RWPE2 (cell line): ENCODE measurements around the gene MYO1B.

Source experiments
- ATAC-seq: fragments of 200-7000 bp; cut with Tn5 transposase; 3 replicates; pipeline ENCODE4 v1.9.1; 2021; ENCODE audit warnings: low read depth
- DNase-seq: peaks from one replicate; pipeline ENCODE4 v3.0.0-alpha.2; 2020; ENCODE audit warnings: low spot score
- H3K27ac ChIP-seq: fragments of 450-650 bp; 2 replicates; pipeline ENCODE4 v1.5.1; 2017; ENCODE audit warnings: mild to moderate bottlenecking; ENCODE audit not compliant: poor library complexity, severe bottlenecking
- H3K27me3 ChIP-seq: fragments of 250-450 bp; sonication (Bioruptor Pico); 2 replicates; pipeline ENCODE4 v1.5.1; 2021; ENCODE audit warnings: mild to moderate bottlenecking, moderate library complexity; ENCODE audit not compliant: insufficient read depth, poor library complexity, severe bottlenecking
- H3K36me3 ChIP-seq: fragments of 250-450 bp; sonication (Bioruptor Pico); 2 replicates; pipeline ENCODE4 v1.5.1; 2020; ENCODE audit warnings: low read depth, mild to moderate bottlenecking, moderate library complexity
- H3K4me1 ChIP-seq: fragments of 250-450 bp; sonication (Bioruptor Pico); 2 replicates; pipeline ENCODE4 v1.5.1; 2021; ENCODE audit warnings: mild to moderate bottlenecking, moderate library complexity; ENCODE audit not compliant: insufficient read depth, poor library complexity, severe bottlenecking
- H3K4me3 ChIP-seq: fragments of 250-450 bp; sonication (Bioruptor Pico); 2 replicates; pipeline ENCODE4 v1.5.1; 2021; ENCODE audit warnings: mild to moderate bottlenecking, moderate library complexity; ENCODE audit not compliant: severe bottlenecking
- H3K9me3 ChIP-seq: fragments of 250-450 bp; sonication (Bioruptor Pico); 2 replicates; pipeline ENCODE4 v1.5.1; 2021; ENCODE audit warnings: mild to moderate bottlenecking, moderate library complexity; ENCODE audit not compliant: severe bottlenecking
- TF ChIP-seq, protein P1 (sequence below): fragments of 450-650 bp; IDR thresholded peaks from one replicate; pipeline ENCODE4 v1.5.1; 2017; ENCODE audit warnings: mild to moderate bottlenecking, moderate library complexity; ENCODE audit not compliant: poor library complexity, severe bottlenecking

MYO1B gene

DNA sequence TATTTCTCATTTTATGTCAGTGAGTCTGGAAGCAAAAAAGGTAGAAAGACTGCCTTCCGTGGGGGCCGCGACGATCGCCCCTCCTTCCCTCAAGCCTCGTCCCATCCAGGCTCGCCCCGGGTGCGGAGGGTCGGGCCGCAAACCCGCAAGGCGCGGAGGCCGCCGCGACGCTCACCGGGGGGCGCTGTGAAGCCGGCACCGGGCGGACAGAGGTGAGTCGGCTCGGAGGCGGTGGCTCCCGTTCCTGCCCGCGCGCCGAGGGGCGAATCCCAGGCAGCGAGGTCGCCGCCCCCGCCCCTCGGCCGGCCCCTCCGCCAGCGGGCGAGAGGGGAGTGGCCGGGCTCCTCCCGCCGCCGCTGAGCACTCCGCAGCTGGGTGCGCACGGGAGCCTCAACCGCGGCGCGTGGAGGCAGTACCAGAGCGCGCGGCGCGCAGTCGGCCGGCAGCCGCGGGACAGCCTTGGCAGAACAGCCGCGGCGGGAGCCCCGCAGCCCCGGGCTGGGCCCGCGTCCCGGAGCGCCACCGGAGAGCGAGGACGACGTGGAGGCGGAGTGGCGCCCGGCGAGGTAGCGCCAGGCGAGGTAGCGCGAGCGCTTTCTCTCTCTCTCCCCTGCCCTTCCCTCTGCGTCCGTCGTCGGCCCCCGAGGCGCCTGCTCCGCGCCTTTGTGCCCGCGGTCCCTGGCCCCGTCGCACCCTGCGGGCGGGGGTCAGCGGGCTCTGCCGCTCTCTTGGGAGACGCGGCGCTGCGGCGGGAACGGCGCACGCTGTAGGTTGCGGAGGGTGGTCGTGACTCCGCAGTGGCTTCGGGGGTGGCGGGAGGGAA, at the start of gene MYO1B:
MYO1B (plus strand) TSS at position 359 of the 823 bp plus-strand sequence. CDS start 31,492 bp downstream, outside the sequence.
- H3K27ac ChIP-seq, result peak within 1 kb of the TSS; percentile 90
- TF ChIP-seq, protein P1, sequence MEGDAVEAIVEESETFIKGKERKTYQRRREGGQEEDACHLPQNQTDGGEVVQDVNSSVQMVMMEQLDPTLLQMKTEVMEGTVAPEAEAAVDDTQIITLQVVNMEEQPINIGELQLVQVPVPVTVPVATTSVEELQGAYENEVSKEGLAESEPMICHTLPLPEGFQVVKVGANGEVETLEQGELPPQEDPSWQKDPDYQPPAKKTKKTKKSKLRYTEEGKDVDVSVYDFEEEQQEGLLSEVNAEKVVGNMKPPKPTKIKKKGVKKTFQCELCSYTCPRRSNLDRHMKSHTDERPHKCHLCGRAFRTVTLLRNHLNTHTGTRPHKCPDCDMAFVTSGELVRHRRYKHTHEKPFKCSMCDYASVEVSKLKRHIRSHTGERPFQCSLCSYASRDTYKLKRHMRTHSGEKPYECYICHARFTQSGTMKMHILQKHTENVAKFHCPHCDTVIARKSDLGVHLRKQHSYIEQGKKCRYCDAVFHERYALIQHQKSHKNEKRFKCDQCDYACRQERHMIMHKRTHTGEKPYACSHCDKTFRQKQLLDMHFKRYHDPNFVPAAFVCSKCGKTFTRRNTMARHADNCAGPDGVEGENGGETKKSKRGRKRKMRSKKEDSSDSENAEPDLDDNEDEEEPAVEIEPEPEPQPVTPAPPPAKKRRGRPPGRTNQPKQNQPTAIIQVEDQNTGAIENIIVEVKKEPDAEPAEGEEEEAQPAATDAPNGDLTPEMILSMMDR, result peak; percentile 93
- H3K4me3 ChIP-seq, result peak within 1 kb of the TSS; percentile 87
- H3K9me3 ChIP-seq, result no peaks in the 10 kb centered on the region
- peaks cover 28% of the 10 kb centered on the region for H3K36me3 ChIP-seq
- H3K4me1 ChIP-seq, result peaks cover 28% of the 10 kb centered on the region
- ATAC-seq, result peak; percentile 75
- peak; percentile 89 for DNase-seq
- H3K27me3 ChIP-seq, result no peaks in the 10 kb centered on the region

DNA sequence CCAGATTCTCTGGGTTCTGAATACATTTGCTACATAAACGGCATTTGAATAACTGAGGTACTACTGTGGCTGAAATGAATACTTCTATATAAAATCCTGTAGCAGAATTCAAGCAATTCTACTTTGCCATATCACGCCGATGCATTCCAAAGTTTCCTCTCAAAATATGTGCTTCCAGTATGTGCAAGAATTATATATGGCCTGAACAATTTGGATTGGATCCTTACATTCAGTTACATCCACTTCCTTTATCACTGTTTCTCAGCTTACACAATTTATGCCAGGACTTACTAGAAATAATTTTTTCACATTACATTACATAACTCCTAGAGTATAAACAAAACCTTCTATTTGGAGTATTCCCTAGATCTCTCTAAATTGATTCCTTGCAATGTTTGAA, 48.1 kb upstream of the MYO1B start:
- ATAC-seq (no peak), DNase-seq (no peak)
- H3K27ac ChIP-seq, result no peak overlapping the region
- H3K27me3 ChIP-seq, result no peaks in the 10 kb centered on the region
- H3K4me1 ChIP-seq, result peaks cover 26% of the 10 kb centered on the region
- TF ChIP-seq, protein P1, result no peak
- H3K4me3 ChIP-seq, result no peak overlapping the region
- H3K9me3 ChIP-seq, result no peaks in the 10 kb centered on the region
- H3K36me3 ChIP-seq, result no peaks in the 10 kb centered on the region

DNA sequence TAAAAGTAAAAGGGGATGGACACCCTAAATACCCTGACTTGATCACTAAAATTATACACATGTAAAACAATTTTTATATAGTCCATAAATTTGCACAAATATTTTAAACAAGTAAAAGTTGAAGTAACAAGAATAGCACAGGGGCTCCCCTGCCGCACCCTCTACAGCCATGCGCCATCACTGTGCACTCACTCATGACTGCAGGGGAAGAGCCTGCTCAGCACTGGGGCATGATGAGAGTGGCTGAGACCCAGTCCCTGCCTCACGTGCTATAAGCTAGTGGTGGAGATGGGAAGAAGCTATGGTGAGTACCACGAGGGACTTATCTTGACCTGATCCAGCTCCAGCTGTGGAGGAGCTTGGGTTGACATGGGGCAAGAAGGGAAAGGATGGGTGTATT, 46.9 kb upstream of the MYO1B start:
- no peaks in the 10 kb centered on the region for H3K9me3 ChIP-seq
- H3K27me3 ChIP-seq, result no peaks in the 10 kb centered on the region
- H3K4me1 ChIP-seq, result peaks cover 38% of the 10 kb centered on the region
- no peak for ATAC-seq
- no peaks in the 10 kb centered on the region for H3K36me3 ChIP-seq
- no peak for DNase-seq
- no peak overlapping the region for H3K4me3 ChIP-seq
- H3K27ac ChIP-seq, result no peak overlapping the region
- TF ChIP-seq, protein P1, result no peak

DNA sequence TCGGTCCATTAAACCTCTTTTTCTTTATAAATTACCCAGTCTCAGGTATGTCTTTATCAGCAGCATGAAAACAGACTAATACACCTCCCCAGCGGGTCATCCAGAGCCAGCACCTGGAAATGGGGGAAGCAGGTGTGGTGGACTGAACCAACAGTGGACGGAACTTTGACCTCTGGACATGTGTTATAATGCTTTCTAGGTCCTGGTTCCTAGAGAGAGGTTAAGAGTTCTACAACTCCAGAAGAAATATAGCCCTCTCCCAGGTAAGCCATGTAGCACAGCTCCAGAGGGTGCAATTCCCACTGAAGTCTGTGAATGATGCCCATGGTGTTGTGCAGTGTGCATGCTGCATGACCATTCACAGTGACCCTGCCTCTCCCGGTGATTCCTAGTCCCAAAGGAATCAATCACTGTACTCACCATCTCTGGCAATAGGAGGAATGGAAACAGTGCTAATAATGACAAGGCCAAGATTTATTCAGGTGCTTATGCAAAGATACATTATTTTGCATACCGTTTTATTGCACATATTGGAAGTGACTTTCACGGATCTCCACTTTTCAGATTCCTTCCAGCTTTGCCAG, 45.2 kb upstream of the MYO1B start:
- Histone ChIP-seq H3K4me3 (no peak overlapping the region), H3K9me3 (no peaks in the 10 kb centered on the region), H3K36me3 (no peaks in the 10 kb centered on the region), H3K27ac (peak overlapping the region; percentile 100), H3K27me3 (no peaks in the 10 kb centered on the region), H3K4me1 (peaks cover 33% of the 10 kb centered on the region)
- TF ChIP-seq, protein P1, result no peak
- ATAC-seq (no peak), DNase-seq (no peak)

DNA sequence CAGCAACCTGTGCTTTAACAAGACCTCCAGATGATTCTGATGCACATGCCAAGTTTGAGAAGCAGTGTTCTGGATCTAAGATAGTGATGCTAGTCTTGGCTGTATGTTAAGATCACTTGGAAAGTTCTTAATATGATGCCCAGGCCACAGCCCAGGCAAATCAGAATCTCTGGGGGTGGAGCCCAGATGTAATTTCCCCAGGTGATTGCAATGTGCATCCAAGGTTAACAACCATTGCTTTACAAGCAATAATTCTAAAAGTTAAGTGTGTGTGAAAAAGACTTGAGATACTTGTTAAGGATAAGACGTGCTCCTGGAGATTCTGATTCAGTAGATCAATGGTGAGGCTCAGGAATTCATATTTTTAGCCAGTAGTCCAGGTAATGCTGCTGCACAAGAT, 44.3 kb upstream of the MYO1B start:
- peaks cover 28% of the 10 kb centered on the region for H3K4me1 ChIP-seq
- H3K4me3 ChIP-seq, result no peak overlapping the region
- TF ChIP-seq, protein P1, result no peak
- no peaks in the 10 kb centered on the region for H3K27me3 ChIP-seq
- ATAC-seq (no peak), DNase-seq (no peak)
- H3K27ac ChIP-seq, result peak overlapping the region; percentile 100
- no peaks in the 10 kb centered on the region for H3K36me3 ChIP-seq
- no peaks in the 10 kb centered on the region for H3K9me3 ChIP-seq
